ENCODE results near the gene DDX25. TPM values are rescaled to one million over a fixed set of nuclear protein-coding genes. Genes with fewer than 3 reads are reported as not detected.

Gene DDX25
- total RNA-seq, 1 donor from 2014 or later, result under 0.01 TPM

- no peak for DNase-seq (ENCODE audit: low read depth in 2 of 2)
Measured at GRCh38 chr11:125977333-125977732, 73.0 kb downstream of the DDX25 start.

DNA sequence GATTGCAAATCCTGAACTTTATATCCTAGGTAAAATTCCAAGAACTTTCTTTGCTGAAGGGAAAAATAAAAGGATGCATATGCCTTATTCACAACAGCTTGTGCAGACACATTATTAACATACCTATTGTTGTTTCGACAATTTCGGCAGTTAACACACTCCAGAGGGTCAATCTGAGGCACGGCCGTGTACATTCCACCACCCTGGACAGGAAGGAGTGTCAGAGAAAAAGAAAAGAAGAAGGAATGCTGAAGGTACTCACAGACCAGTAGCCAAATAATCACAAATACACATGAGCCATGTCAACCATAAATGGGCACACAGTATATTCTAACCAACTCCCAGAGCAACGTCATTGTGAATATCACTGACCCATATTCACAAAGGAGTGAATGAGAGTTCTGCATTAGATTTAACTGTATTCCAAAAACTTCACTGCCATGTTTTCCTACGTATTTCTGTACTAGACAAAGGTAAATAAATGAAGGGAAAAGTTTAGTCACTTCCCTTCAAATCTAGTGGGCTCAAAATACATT, 73.9 kb downstream of the DDX25 start:
- DNase-seq (ENCODE audit: low read depth in 2 of 2), result peak in 1 of 2 donors; percentile 44

Other genes with a start within 250 kb of the DDX25 start
- gene ACRV1, start 223.7 kb upstream of the DDX25 start, total RNA-seq, result under 0.01 TPM in 1 of 2 replicates, not detected in the other
- not detected in 2 replicates for gene PATE1, start 158.2 kb upstream of the DDX25 start, total RNA-seq
- under 0.01 TPM in 1 of 2 replicates, not detected in the other for gene PATE2, start 125.7 kb upstream of the DDX25 start, total RNA-seq
- not detected in 2 replicates for gene PATE3, start 116.4 kb upstream of the DDX25 start, total RNA-seq
- gene PATE4, start 71.2 kb upstream of the DDX25 start, total RNA-seq, result not detected in 2 replicates
- gene HYLS1, start 16.8 kb upstream of the DDX25 start, total RNA-seq, result 5.0 and 6.9 TPM in 2 replicates
- gene PUS3, start 1.3 kb upstream of the DDX25 start, total RNA-seq, result 7.2 and 8.3 TPM in 2 replicates
- not detected in 2 replicates for gene VSIG10L2, start 41.5 kb downstream of the DDX25 start, total RNA-seq
- gene CDON, start 158.4 kb downstream of the DDX25 start, total RNA-seq, result 0.65 and 4.4 TPM in 2 replicates

All from lung microvascular endothelial cell (primary cell).